GM21390 (cell line): ENCODE measurements around the gene TASP1.

ENCODE experiments used
- ATAC-seq: cut with Tn5 transposase; IDR thresholded peaks from one replicate; pipeline ENCODE4 v1.9.1; 2021; ENCODE audit not compliant: unreplicated experiment

Gene TASP1

GRCh38 chr20:13574071-13574470 lies 64.7 kb downstream of the TASP1 start:
- no peak for ATAC-seq

DNA sequence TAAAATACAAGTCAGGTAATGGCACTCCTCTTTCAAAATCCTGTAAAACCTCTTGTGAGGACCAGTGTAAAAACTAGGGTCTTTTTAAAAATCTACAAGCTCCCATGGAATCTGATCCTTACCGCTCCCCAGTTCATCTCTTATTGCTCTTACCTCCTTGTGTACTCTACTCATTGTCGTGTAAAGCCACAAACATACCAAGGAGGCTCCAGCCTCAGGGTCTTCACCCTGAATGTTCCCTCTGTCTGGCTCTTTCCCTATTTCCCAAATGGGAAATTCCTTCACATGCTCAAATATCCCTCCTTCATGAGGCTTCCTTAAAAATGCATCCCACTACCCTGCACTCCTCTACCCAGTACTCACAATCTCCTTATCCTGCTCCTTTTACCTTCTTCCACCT lies 67.1 kb downstream of the TASP1 start:
- no peak for ATAC-seq

GRCh38 chr20:13567663-13568062 lies 71.1 kb downstream of the TASP1 start:
- no peak for ATAC-seq

DNA sequence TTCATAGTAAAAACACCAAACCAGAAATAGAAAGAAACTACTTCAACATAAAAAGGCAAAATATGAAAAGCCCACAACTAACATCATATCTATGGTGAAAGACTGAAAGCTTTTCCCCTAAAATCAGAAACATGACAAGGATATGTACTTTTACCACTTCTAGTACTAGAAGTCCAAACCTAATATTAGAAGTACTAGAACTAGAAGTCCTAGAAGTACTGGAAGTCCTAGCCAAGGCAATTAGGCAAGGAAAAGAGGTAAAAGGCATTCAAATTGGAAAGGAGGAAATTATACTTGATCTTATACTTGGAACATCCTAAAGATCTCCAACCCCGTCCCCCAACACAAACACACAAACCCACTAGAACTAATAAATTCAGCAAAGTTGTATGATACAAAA lies 74.9 kb downstream of the TASP1 start:
- ATAC-seq, result no peak

- ATAC-seq, result no peak
Measured at GRCh38 chr20:13554706-13555105, 84.0 kb downstream of the TASP1 start.

DNA sequence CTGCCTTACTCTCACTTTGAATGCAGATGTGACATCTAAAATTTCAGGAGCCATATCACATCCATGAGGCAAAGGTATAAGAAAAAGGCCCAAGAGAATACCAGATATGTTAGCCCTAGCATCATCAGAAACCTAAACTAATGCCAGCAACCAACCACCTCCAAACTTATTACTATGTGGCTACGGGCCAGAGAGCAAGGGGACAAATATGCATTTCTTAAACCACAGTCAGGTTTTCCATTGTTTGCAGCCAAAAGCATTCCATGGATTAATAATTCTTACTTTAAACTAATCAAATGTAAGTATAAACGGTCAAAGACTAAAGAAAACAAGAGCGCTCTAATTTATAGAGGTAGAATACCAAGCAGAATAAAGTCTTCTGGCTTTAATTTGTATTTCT lies 84.7 kb downstream of the TASP1 start:
- no peak for ATAC-seq

DNA sequence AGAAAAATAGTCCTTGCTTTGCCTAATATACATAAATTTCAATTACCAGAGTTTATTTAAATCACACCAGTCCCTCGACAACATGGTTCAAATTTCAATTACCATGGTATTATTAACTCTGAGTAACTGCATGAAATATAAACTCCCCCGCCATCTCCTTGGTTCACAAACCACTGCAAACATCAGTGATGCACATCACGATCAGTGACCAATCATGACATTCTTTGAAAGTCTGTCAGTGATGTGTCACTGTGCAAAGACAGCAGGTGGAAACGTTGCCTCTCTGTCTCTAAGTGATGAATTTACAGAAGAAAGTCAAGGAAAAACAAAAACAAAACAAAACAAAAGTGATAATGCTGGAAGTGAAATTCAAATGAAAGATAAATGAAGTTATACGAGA lies 86.7 kb downstream of the TASP1 start:
- no peak for ATAC-seq

DNA sequence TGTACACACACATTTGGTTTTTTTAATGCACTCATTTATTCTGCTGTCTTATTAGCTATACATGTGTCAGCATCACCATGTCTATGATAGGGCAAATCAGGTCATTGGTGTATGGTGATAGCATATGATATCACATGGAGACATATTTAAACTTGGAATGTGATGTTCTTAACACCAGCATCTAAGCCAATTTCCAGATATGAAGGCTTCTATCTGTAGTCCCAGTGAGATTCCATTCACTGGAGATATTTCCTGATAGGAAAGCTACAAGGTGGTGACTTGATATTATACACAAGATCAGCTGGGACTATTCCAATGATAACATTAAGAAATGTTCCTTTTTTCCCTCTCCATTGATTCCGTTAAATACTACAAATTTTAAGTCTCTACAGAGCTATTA lies 89.3 kb downstream of the TASP1 start:
- ATAC-seq, result no peak

DNA sequence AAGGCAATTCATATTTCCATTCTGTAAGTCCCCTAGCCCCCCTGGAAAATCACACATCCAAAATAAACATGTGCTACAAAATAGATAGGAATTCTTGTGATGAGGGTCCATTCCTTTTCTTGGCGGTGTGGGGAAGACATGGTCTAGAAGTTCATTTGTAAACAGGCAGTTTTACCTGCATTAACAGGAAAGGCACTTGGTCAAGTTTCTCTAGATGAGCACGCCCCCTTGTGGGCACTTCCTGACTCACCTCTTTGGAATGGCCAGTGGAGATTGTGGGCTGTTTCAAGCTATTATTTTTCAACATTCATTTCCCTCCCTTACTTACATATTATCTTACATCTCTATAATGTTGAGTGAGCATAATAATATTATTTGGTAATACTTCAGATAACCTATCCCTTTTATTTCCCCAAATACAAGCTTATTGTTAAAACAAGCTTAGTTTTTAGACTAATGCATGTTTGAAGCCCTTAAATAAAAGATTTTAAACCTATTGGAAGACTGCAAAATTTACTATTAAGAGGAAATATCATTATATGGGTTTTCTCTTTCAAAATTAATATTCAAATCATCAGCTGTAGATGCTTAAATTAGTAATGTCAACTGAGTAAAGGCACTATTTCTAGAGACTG lies 92.1 kb downstream of the TASP1 start:
- peak; percentile 77 for ATAC-seq

DNA sequence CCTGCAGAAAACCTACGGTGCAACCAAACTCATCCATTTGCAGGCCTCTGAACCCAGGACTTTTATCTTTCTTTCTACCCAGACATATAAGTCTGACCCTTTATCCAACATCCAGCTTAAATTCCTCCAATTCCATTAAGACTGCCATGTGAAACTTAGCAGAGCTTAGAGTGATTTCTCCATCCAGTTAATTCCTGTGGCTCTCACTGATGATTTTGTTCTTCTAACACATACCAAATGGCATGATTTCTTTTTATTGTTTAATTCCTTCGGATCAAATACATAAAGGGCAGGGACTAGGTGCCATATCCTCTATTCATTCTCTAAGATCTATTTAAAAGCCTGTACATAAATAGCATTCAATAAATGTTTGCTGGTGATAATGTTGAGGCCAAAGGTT lies 92.9 kb downstream of the TASP1 start:
- no peak for ATAC-seq

DNA sequence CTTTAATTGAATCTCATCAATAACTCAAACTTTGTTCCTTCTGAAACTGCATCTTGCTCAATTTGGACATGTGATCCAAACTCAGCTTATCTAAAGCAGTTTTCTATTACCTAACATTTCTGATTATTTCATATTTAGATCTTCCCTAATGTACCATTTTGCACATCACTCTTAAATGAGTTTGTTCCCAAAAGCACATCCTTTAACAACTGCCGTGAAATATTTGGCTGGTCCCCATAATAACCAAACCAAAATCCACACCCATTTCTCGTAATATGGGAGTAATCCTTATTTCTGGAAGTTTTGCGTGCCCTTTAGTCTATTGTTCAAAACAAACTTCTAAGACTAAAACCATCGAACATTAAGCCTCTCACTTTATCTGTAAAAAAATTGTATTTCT lies 94.9 kb downstream of the TASP1 start:
- ATAC-seq, result no peak

- no peak for ATAC-seq
Measured at GRCh38 chr20:13535627-13536026, 103.1 kb downstream of the TASP1 start.

GRCh38 chr20:13533946-13534345 lies 104.8 kb downstream of the TASP1 start:
- ATAC-seq, result no peak

GRCh38 chr20:13530146-13530545 lies 108.6 kb downstream of the TASP1 start:
- ATAC-seq, result no peak

DNA sequence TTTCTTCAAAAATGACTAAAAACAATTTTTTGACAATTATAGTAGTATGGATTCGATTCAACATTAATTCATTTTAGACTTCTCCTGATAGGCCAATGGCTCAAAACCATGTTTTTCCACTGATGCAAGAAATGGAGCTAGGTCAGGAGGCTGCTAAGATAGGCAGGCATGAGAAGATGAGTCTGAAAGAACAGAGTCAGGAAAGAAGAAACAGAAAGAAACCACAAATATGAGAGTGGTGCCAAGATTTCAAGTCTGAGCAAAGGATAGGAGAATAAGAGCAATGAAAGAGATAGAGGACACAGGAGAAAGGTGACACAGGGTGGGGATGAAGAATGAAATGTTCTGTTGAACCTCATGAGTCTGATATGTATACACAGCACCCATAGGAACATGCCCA lies 112.2 kb downstream of the TASP1 start:
- ATAC-seq, result no peak

- no peak for ATAC-seq
Measured at GRCh38 chr20:13525225-13525940, 113.3 kb downstream of the TASP1 start.

DNA sequence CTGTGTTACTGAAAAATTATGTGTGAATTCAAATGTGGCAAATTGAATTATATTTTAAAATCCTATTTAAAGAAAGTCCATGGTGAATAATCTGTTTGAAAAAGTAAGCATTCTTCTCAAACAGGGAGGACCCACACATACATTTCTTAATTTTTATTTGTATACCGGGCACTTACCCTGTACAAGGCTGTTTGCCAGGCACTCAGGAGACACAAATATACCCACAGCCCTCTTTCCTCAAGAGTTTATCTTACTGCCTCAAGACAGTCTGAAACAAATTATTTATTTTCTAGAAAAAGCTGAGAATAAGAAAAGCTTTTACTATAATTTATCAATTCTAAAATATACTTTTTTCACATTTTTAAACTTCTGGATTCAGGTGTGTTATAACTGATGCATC lies 114.4 kb downstream of the TASP1 start:
- no peak for ATAC-seq

DNA sequence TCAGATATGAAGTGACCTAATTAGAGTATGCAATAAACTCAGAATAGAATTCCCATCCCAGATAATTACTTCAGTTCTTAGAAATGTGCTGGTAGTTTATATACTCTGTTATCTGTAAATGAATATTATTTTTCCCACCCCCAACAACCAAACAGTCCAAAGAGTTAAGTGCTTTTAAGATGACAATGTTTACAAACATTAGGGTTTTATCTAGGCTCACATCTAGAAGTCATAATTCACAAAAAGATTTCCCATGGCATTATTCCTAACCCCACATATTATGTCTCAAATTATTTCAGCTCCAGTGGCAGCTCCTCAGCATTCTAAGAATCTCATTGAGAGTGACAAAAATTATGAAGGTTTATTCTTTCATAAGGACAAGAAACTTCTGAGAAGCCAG lies 120.9 kb downstream of the TASP1 start:
- ATAC-seq, result no peak

DNA sequence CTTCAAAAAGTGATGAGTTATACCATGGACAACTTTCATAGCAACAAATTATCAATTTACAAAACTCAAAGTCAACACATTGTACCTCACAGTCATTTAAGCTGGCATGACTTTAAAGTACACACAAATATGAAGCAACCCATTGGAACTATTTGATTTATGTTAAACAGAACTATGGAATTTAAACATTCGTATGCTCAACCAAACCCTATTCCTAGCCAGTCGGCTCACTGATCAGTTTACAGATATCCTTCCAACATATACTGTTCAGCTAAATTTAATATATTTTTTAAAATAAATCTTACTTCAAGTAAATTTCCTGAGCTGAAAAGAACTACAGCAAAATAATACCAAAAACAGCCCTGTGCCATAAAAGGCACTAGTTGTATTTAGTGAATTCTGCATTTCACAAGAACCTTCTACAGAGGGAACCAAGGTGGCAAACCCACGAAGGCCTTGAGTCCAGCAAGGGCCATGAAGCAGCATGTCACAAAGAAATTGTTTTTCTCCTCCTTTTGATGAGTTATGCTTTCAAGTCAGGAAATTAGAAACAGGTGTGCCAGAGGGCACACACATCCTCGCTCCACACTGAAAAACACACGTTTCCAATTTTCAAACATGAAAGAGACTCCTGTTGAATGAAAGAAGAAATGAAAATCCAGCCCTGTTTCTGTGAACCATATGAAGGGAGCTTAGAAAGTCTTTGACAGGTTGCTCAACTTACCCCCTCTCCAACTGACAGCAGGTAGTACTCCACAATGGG lies 122.8 kb downstream of the TASP1 start:
- no peak for ATAC-seq

GRCh38 chr20:13515291-13515690 lies 123.4 kb downstream of the TASP1 start:
- ATAC-seq, result no peak

DNA sequence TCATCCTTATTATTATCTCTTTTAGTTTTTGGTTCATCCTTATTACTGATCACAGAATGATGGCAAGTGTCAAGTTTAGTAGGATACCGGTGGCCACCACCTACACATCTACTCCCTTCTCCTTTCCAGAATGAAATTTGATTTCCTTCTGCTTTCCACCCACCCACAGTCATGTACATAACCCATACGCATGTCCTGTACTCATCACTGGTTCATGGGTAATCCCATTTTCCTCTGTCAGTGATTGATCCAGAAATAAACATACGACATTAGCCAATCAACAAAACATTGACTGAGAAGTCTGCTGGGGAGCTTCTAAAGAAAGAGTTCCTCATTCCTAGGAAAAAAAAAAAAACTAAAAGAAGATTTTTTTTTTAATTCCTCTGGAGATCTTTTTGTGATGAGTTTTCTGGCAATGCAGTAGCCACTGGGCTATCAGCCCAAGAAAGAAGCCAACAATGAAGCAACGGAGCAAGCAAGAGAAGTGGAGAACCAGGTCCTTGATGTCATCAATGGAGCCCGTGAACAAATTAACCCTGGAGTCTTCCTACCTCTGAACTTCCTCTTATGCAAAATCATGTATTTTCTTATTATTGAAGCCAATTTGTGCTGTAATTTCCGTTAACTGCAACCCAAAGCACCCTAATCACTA lies 127.8 kb downstream of the TASP1 start:
- ATAC-seq, result no peak

DNA sequence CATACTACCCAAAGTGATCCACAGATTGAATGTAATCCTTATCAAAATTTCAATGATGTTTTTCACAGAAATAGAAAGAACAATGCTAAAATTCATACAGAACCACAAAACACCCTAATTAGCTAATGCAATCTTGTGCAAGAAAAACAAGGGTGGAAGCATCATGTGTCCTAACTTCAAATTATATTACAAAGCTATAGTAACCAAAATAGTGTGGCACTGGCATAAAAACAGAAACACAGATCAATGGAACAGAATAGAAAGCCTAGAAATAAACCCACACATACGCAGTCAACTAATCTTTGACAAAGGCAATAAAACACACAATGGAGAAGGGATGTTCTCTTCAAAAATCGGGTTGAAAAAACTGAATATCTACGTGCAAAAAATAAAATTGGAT lies 131.1 kb downstream of the TASP1 start:
- ATAC-seq, result no peak
